ENCODE measurements around the gene TTYH3.

DNA sequence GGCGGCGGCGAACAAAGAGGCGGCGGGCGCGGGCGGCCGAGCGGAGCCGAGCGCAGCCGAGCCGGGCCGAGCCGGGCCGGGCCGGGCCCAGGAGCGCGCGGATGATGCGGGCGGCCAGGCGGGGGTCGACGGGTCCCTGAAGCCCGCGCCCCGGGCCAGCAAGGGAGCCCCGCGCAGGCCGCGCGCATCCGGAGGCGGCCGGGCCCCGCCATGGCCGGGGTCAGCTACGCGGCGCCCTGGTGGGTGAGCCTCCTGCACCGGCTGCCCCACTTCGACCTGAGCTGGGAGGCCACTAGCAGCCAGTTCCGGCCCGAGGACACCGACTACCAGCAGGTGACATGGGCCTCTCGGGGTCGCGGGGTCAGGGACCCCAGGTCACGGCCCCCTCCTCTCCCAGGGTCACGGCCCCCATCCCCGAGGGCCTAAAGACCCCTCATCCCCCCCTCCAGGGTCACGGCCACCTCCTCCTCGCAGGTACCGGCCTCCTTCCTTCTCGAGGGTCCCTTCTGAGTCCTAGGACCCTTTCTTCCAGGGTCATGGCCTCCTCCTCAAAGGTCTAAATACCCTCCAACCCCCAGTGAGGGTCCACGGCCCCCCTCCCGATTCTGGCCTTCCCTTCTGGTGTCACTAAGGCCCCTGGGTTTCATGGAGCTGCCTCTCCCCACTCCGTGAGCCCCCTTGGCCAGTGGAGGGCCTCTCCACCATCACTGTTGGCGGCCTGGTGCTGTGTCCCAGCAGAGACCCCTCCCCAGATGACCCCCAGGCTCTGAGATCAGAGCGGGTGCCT is at the start of gene TTYH3:
- TF ChIP-seq CTCF (IDR thresholded peaks at IDR 0.05) (no peak), POLR2A (IDR thresholded peaks at IDR 0.05) (no peak)
